IMR-90 (cell line): ENCODE measurements around the gene ATPAF1.

Experiments used
- BHLHE40 ChIP-seq: fragments of 150-350 bp; IDR thresholded peaks from 2 replicates; pipeline ENCODE4 v1.6.1; 2016; ENCODE audit warnings: mild to moderate bottlenecking, low read depth, low read length
- MAFK ChIP-seq: IDR thresholded peaks from 2 replicates; pipeline ENCODE4 v1.6.1; 2012; ENCODE audit warnings: low read depth, low read length, improper control_type of control experiment
- MAZ ChIP-seq: IDR thresholded peaks from 2 replicates; pipeline ENCODE4 v1.6.1; 2012; ENCODE audit warnings: low read depth, mild to moderate bottlenecking, low read length, improper control_type of control experiment, moderate library complexity, borderline replicate concordance
- MXI1 ChIP-seq: IDR thresholded peaks from 2 replicates; pipeline ENCODE4 v1.6.1; 2012; ENCODE audit warnings: low read depth, mild to moderate bottlenecking, low read length, moderate library complexity, borderline replicate concordance
- POLR2A ChIP-seq: IDR thresholded peaks from 2 replicates; pipeline ENCODE4 v1.6.1; 2012; ENCODE audit warnings: mild to moderate bottlenecking, low read depth, low read length
- TF ChIP-seq, protein P1 (sequence below): conservative IDR thresholded peaks from 2 replicates; pipeline ENCODE4 v1.5.1; 2012; ENCODE audit warnings: mild to moderate bottlenecking, low read depth, low read length, improper control_type of control experiment

DNA sequence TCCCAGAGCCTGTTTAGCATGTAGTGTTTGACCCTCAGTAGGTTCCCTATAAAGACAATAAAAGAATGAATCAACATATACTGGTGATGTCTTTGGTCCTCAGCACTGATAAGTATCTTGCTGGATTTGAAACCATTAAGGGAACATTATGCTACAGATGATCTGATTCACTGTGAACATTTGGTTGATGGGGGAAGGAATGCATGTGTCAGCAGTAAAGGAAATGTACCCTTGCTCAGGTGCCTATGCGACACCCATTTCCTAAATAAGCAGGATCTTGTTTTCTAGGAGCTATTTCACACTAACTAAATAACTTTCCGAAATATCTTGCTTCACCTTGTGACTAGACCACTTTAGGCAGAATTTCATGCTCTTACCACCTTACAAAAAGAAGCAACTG, 16.5 kb upstream of the ATPAF1 start:
- TF ChIP-seq POLR2A (no peak), MXI1 (no peak), MAFK (peak; percentile 70), MAZ (no peak), BHLHE40 (no peak)
- TF ChIP-seq, protein P1, sequence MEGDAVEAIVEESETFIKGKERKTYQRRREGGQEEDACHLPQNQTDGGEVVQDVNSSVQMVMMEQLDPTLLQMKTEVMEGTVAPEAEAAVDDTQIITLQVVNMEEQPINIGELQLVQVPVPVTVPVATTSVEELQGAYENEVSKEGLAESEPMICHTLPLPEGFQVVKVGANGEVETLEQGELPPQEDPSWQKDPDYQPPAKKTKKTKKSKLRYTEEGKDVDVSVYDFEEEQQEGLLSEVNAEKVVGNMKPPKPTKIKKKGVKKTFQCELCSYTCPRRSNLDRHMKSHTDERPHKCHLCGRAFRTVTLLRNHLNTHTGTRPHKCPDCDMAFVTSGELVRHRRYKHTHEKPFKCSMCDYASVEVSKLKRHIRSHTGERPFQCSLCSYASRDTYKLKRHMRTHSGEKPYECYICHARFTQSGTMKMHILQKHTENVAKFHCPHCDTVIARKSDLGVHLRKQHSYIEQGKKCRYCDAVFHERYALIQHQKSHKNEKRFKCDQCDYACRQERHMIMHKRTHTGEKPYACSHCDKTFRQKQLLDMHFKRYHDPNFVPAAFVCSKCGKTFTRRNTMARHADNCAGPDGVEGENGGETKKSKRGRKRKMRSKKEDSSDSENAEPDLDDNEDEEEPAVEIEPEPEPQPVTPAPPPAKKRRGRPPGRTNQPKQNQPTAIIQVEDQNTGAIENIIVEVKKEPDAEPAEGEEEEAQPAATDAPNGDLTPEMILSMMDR, result no peak
